H9 (cell line): ENCODE data around the gene CASTOR1. TPM values are rescaled to one million over a fixed set of nuclear protein-coding genes. Genes with fewer than 3 reads are reported as not detected.

Experiments used
- DNase-seq: peaks from one replicate; pipeline ENCODE4 v3.0.0-alpha.2; 2017
- H2AFZ ChIP-seq: one replicate; pipeline ENCODE4 v1.6.1; 2013; ENCODE audit warnings: mild to moderate bottlenecking, low read length, control low read depth, moderate library complexity
- H2AK5ac ChIP-seq: 2 replicates; pipeline ENCODE4 v1.6.1; 2013; ENCODE audit warnings: low read length, control low read depth, mixed read lengths; ENCODE audit not compliant: insufficient read length
- H2BK120ac ChIP-seq: one replicate; pipeline ENCODE4 v1.6.1; 2013; ENCODE audit warnings: low read depth, mild to moderate bottlenecking, low read length, control low read depth, inconsistent platforms; ENCODE audit not compliant: poor library complexity, severe bottlenecking
- H2BK12ac ChIP-seq: 2 replicates; pipeline ENCODE4 v1.6.1; 2013; ENCODE audit warnings: low read length, control low read depth, mixed read lengths, low read depth; ENCODE audit not compliant: insufficient read length
- H2BK15ac ChIP-seq: 2 replicates; pipeline ENCODE4 v1.6.1; 2013; ENCODE audit warnings: low read depth, low read length, control low read depth
- H2BK20ac ChIP-seq: one replicate; pipeline ENCODE4 v1.6.1; 2013; ENCODE audit warnings: low read depth, mild to moderate bottlenecking, low read length, control low read depth, inconsistent platforms; ENCODE audit not compliant: poor library complexity, severe bottlenecking
- H2BK5ac ChIP-seq: 2 replicates; pipeline ENCODE4 v1.6.1; 2013; ENCODE audit warnings: low read length, control low read depth, mixed read lengths; ENCODE audit not compliant: insufficient read length
- H3K14ac ChIP-seq: 2 replicates; pipeline ENCODE4 v1.6.1; 2013; ENCODE audit warnings: low read length, control low read depth; ENCODE audit not compliant: insufficient read depth
- H3K18ac ChIP-seq: 2 replicates; pipeline ENCODE4 v1.6.1; 2013; ENCODE audit warnings: low read depth, mild to moderate bottlenecking, mixed read lengths, low read length, control low read depth; ENCODE audit not compliant: insufficient read length
- H3K23ac ChIP-seq: 2 replicates; pipeline ENCODE4 v1.6.1; 2013; ENCODE audit warnings: low read length, control low read depth, mixed read lengths, low read depth; ENCODE audit not compliant: insufficient read length
- H3K23me2 ChIP-seq: 2 replicates; pipeline ENCODE4 v1.6.1; 2013; ENCODE audit warnings: low read depth, mild to moderate bottlenecking, mixed read lengths, low read length, control low read depth; ENCODE audit not compliant: insufficient read length, poor library complexity, severe bottlenecking
- H3K27ac ChIP-seq: 2 replicates; pipeline ENCODE4 v1.5.1; 2013; ENCODE audit warnings: low read length, control low read depth, mixed read lengths, low read depth; ENCODE audit not compliant: insufficient read length
- H3K27me3 ChIP-seq: 2 replicates; pipeline ENCODE4 v1.6.1; 2013; ENCODE audit warnings: low read length, control low read depth, inconsistent platforms; ENCODE audit not compliant: insufficient read depth
- H3K4ac ChIP-seq: 2 replicates; pipeline ENCODE4 v1.6.1; 2013; ENCODE audit warnings: low read depth, mild to moderate bottlenecking, control low read depth, inconsistent platforms, low read length, moderate library complexity
- H3K4me1 ChIP-seq: 2 replicates; pipeline ENCODE4 v1.6.1; 2013; ENCODE audit warnings: low read length, control low read depth, inconsistent platforms; ENCODE audit not compliant: insufficient read depth
- H3K4me2 ChIP-seq: 2 replicates; pipeline ENCODE4 v1.6.1; 2013; ENCODE audit warnings: low read length, control low read depth, mixed read lengths; ENCODE audit not compliant: insufficient read length, insufficient read depth
- H3K56ac ChIP-seq: 2 replicates; pipeline ENCODE4 v1.6.1; 2013; ENCODE audit warnings: low read depth, mild to moderate bottlenecking, mixed read lengths, low read length, control low read depth; ENCODE audit not compliant: insufficient read length
- H3K79me1 ChIP-seq: 2 replicates; pipeline ENCODE4 v1.6.1; 2013; ENCODE audit warnings: low read depth, mild to moderate bottlenecking, moderate library complexity, low read length, control low read depth, inconsistent platforms; ENCODE audit not compliant: insufficient read depth, poor library complexity, severe bottlenecking
- H3K79me2 ChIP-seq: 2 replicates; pipeline ENCODE4 v1.6.1; 2013; ENCODE audit warnings: low read length, control low read depth, inconsistent platforms; ENCODE audit not compliant: insufficient read depth
- H3K9ac ChIP-seq: 2 replicates; pipeline ENCODE4 v1.6.1; 2013; ENCODE audit warnings: low read length, control low read depth, mixed read lengths; ENCODE audit not compliant: insufficient read length; ENCODE audit errors: extremely low read depth
- H3K9me3 ChIP-seq: one replicate; pipeline ENCODE4 v1.6.1; 2013; ENCODE audit warnings: low read depth, low read length, inconsistent platforms; ENCODE audit not compliant: control insufficient read depth
- H3T11ph ChIP-seq: one replicate; pipeline ENCODE4 v1.6.1; 2013; ENCODE audit warnings: mild to moderate bottlenecking, low read length, control low read depth, inconsistent platforms
- H4K20me1 ChIP-seq: one replicate; pipeline ENCODE4 v1.6.1; 2013; ENCODE audit not compliant: control insufficient read depth, insufficient read length, insufficient read depth
- H4K5ac ChIP-seq: 2 replicates; pipeline ENCODE4 v1.6.1; 2013; ENCODE audit warnings: low read depth, mild to moderate bottlenecking, mixed read lengths, low read length, control low read depth; ENCODE audit not compliant: insufficient read length
- H4K8ac ChIP-seq: replicated peaks from 2 replicates; pipeline ENCODE4 v1.6.1; 2013; ENCODE audit warnings: low read length, control low read depth, mixed read lengths, low read depth; ENCODE audit not compliant: insufficient read length
- H4K91ac ChIP-seq: 2 replicates; pipeline ENCODE4 v1.6.1; 2013; ENCODE audit warnings: low read depth, mild to moderate bottlenecking, moderate library complexity, mixed read lengths, low read length, control low read depth; ENCODE audit not compliant: insufficient read length
- H3K27ac Mint-ChIP-seq, 3 experiments: 2 replicates in 2 of 3; 3 replicates in 1 of 3; pipeline ENCODE4 v1.8.0; 2020 to 2021; ENCODE audit warnings: mixed read lengths in 3 of 3, mild to moderate bottlenecking in 1 of 3, moderate library complexity in 1 of 3
- H3K27me3 Mint-ChIP-seq: 2 replicates; pipeline ENCODE4 v1.8.0; 2021; ENCODE audit warnings: low read depth, mild to moderate bottlenecking, moderate library complexity, mixed read lengths
- H3K36me3 Mint-ChIP-seq, 3 experiments: 2 replicates in 2 of 3; 3 replicates in 1 of 3; pipeline ENCODE4 v1.8.0; 2020 to 2021; ENCODE audit warnings: low read depth in 3 of 3, mixed read lengths in 3 of 3; ENCODE audit not compliant: insufficient read depth in 1 of 3
- H3K4me1 Mint-ChIP-seq, 2 experiments: 2 replicates each; pipeline ENCODE4 v1.8.0; 2020; ENCODE audit warnings: mixed read lengths in 2 of 2
- H3K4me3 Mint-ChIP-seq, 2 experiments: 2 replicates in 1 of 2; 3 replicates in 1 of 2; pipeline ENCODE4 v1.8.0; 2020 to 2021; ENCODE audit warnings: mild to moderate bottlenecking in 2 of 2, mixed read lengths in 2 of 2, moderate library complexity in 1 of 2
- H3K9me3 Mint-ChIP-seq, 2 experiments: 2 replicates in 1 of 2; 3 replicates in 1 of 2; pipeline ENCODE4 v1.8.0; 2020; ENCODE audit warnings: mild to moderate bottlenecking in 2 of 2, mixed read lengths in 2 of 2, moderate library complexity in 1 of 2
- CTCF ChIP-seq: fragments of 200-600 bp; sonication (generic); conservative IDR thresholded peaks from 3 replicates; pipeline ENCODE4 v1.8.0; 2021; ENCODE audit warnings: antibody characterized with exemption, mild to moderate bottlenecking
- WGBS: extraction: QIAGEN DNeasy Blood & Tissue Kit; methylation state at CpG from one replicate; pipeline ENCODE4 v1.1.7; 2013; ENCODE audit warnings: missing lambda C conversion rate, low lambda C conversion rate, mixed read lengths; ENCODE audit not compliant: insufficient read length; ENCODE audit errors: extremely low coverage; 5-methylcytosine and 5-hydroxymethylcytosine counted together
- total RNA-seq: library from RNA; stranded (reverse); gene quantifications from 2 replicates; pipeline ENCODE4 v1.2.1, GENCODE V29; 2021

CASTOR1 gene
- total RNA-seq, 1 experiment from 2014 or later = 8.8 TPM

- Mint-ChIP-seq H3K4me1 (peaks cover 5 to 16% of the 10 kb centered on the region in 2 experiments), H3K36me3 (peaks cover 4 to 14% (median 5%) of the 10 kb centered on the region in 3 experiments; a peak in 5 of 7 replicates), H3K9me3 (no peaks in the 10 kb centered on the region), H3K4me3 (peak overlapping the region; percentile 67 to 81), H3K27ac (no peak overlapping the region), H3K27me3 (no peaks in the 10 kb centered on the region)
- H4K8ac ChIP-seq = no peak overlapping the region
- no peaks in the 10 kb centered on the region for H3K79me2 ChIP-seq
- no peak overlapping the region for H2AK5ac ChIP-seq
- no peaks in the 10 kb centered on the region for H3K79me1 ChIP-seq
- no peak overlapping the region for H2BK20ac ChIP-seq
- H4K91ac ChIP-seq = no peak overlapping the region
- H3K4me1 ChIP-seq = no peaks in the 10 kb centered on the region; the same call in 1 of the 2 replicates
- TF ChIP-seq CTCF = no peak
- no peak overlapping the region for H2BK15ac ChIP-seq
- no peaks in the 10 kb centered on the region for H4K20me1 ChIP-seq
- H3K4me2 ChIP-seq = peak overlapping the region; percentile 85
- H2AFZ ChIP-seq = no peak overlapping the region
- H3K23ac ChIP-seq = no peak overlapping the region
- no peak overlapping the region for H3K27ac ChIP-seq
- WGBS = no CpG with 5 or more reads among the region's 12 CpGs
- H3T11ph ChIP-seq = no peak overlapping the region
- no peaks in the 10 kb centered on the region for H3K27me3 ChIP-seq
- DNase-seq = no peak
- H3K23me2 ChIP-seq = peaks cover 8% of the 10 kb centered on the region
- no peak overlapping the region for H3K4ac ChIP-seq
- no peak overlapping the region for H2BK5ac ChIP-seq
- no peak overlapping the region for H3K9ac ChIP-seq
- H2BK12ac ChIP-seq = no peak overlapping the region
- no peaks in the 10 kb centered on the region for H3K9me3 ChIP-seq
- no peak overlapping the region for H2BK120ac ChIP-seq
- H3K56ac ChIP-seq = no peak overlapping the region
- H3K14ac ChIP-seq = 0 out of 2 replicates have a peak overlapping the region, but pooled peaks have one; percentile 4
- no peak overlapping the region for H4K5ac ChIP-seq
- no peak overlapping the region for H3K18ac ChIP-seq
These were observed 642 bp upstream of the CASTOR1 start for GRCh38 chr22:30289980-30290313.
